ENCODE data around the gene ALB.

The ALB gene

GRCh38 chr4:73460913-73461522 is 56.9 kb downstream of the ALB start:
- Histone ChIP-seq H3K27ac (replicated peaks) (no peak overlapping the region), H3K4me3 (replicated peaks; ENCODE audit: insufficient read depth, low read length) (no peak overlapping the region), H3K27me3 (ENCODE audit: insufficient read depth, poor library complexity, severe bottlenecking) (no peaks in the 10 kb centered on the region)
- TF ChIP-seq CTCF (IDR thresholded peaks at IDR 0.05; ENCODE audit: insufficient read depth, low read length) = no peak
- TF ChIP-seq POLR2AphosphoS5 (IDR thresholded peaks at IDR 0.05; ENCODE audit: low read depth) = no peak
- TF ChIP-seq REST (IDR thresholded peaks at IDR 0.05; ENCODE audit: insufficient replicate concordance, low read depth) = no peak
- no peak for TF ChIP-seq GABPA (IDR thresholded peaks at IDR 0.05; ENCODE audit: low read depth)
- TF ChIP-seq SPI1 (IDR thresholded peaks at IDR 0.05; ENCODE audit: borderline replicate concordance, low read depth) = no peak
- no peak for DNase-seq (ENCODE audit: low read depth in 1 of 2, low spot score in 1 of 2)

GRCh38 chr4:73468170-73468569 is 64.1 kb downstream of the ALB start:
- Histone ChIP-seq H3K4me3 (replicated peaks; ENCODE audit: insufficient read depth, low read length) (no peak overlapping the region), H3K27me3 (ENCODE audit: insufficient read depth, poor library complexity, severe bottlenecking) (peaks cover 3% of the 10 kb centered on the region), H3K27ac (replicated peaks) (no peak overlapping the region)
- no peak for TF ChIP-seq CTCF (IDR thresholded peaks at IDR 0.05; ENCODE audit: insufficient read depth, low read length)
- no peak for TF ChIP-seq REST (IDR thresholded peaks at IDR 0.05; ENCODE audit: insufficient replicate concordance, low read depth)
- no peak for TF ChIP-seq GABPA (IDR thresholded peaks at IDR 0.05; ENCODE audit: low read depth)
- TF ChIP-seq POLR2AphosphoS5 (IDR thresholded peaks at IDR 0.05; ENCODE audit: low read depth) = no peak
- no peak for TF ChIP-seq SPI1 (IDR thresholded peaks at IDR 0.05; ENCODE audit: borderline replicate concordance, low read depth)
- DNase-seq (ENCODE audit: low read depth in 1 of 2, low spot score in 1 of 2) = no peak

- H3K4me3 ChIP-seq (replicated peaks; ENCODE audit: insufficient read depth, low read length) = no peak overlapping the region
- no peak overlapping the region for H3K27ac ChIP-seq (replicated peaks)
- peaks cover 3% of the 10 kb centered on the region for H3K27me3 ChIP-seq (ENCODE audit: insufficient read depth, poor library complexity, severe bottlenecking)
- no peak for DNase-seq (ENCODE audit: low read depth in 1 of 2, low spot score in 1 of 2)
- TF ChIP-seq GABPA (IDR thresholded peaks at IDR 0.05; ENCODE audit: low read depth) (no peak), POLR2AphosphoS5 (IDR thresholded peaks at IDR 0.05; ENCODE audit: low read depth) (no peak), CTCF (IDR thresholded peaks at IDR 0.05; ENCODE audit: insufficient read depth, low read length) (no peak), SPI1 (IDR thresholded peaks at IDR 0.05; ENCODE audit: borderline replicate concordance, low read depth) (no peak), REST (IDR thresholded peaks at IDR 0.05; ENCODE audit: insufficient replicate concordance, low read depth) (no peak)
Observed at GRCh38 chr4:73470728-73471127, 66.6 kb downstream of the ALB start.

Data from HL-60 (cell line).